OCI-LY3 (cell line): ENCODE results near the gene CLEC2A.
"Not testable (repeated sequence)": the region's sequence is repeated elsewhere in the genome, so short reads cannot be mapped to it uniquely, and the experiment has no call there.

Source experiments
- H2AFZ ChIP-seq: fragments of 200-600, 300-600 bp; shearing (Covaris generic); 2 replicates; pipeline ENCODE4 v1.6.0; 2014; ENCODE audit warnings: antibody characterized with exemption, low read depth, low read length
- H3K27ac ChIP-seq: fragments of 200-600, 300-600 bp; sonication (generic); 2 replicates; pipeline ENCODE4 v1.5.1; 2014; ENCODE audit warnings: mild to moderate bottlenecking, low read length, moderate library complexity, mixed read lengths
- H3K27me3 ChIP-seq: fragments of 200-600, 300-600 bp; sonication (generic); 2 replicates; pipeline ENCODE4 v1.6.1; 2014; ENCODE audit warnings: low read depth, low read length, mixed read lengths
- H3K36me3 ChIP-seq: fragments of 200-600, 300-600 bp; sonication (generic); replicated peaks from 2 replicates; pipeline ENCODE3; 2014; ENCODE audit warnings: low read depth, low read length, mixed read lengths
- H3K4me1 ChIP-seq: fragments of 300-600, 200-600 bp; sonication (generic); 2 replicates; pipeline ENCODE4 v1.6.1; 2014; ENCODE audit warnings: low read length, mixed read lengths
- H3K4me2 ChIP-seq: fragments of 200-600, 300-600 bp; sonication (generic); 2 replicates; pipeline ENCODE4 v1.6.1; 2014; ENCODE audit warnings: low read length, mixed read lengths
- H3K4me3 ChIP-seq: fragments of 300-600, 200-600 bp; sonication (generic); 2 replicates; pipeline ENCODE4 v1.5.1; 2014; ENCODE audit warnings: antibody characterized with exemption, mild to moderate bottlenecking, low read length, moderate library complexity
- H3K79me2 ChIP-seq: fragments of 300-600, 200-600 bp; shearing (Covaris generic); 2 replicates; pipeline ENCODE4 v1.6.1; 2014; ENCODE audit warnings: mild to moderate bottlenecking, low read length, mixed read lengths
- H3K9ac ChIP-seq: fragments of 300-600, 200-600 bp; shearing (Covaris generic); 2 replicates; pipeline ENCODE4 v1.6.0; 2014; ENCODE audit warnings: mild to moderate bottlenecking, low read length, moderate library complexity
- H3K9me3 ChIP-seq: fragments of 200-600, 300-600 bp; shearing (Covaris generic); 2 replicates; pipeline ENCODE4 v1.6.1; 2014; ENCODE audit warnings: low read length, mixed read lengths; ENCODE audit not compliant: insufficient read depth
- H4K20me1 ChIP-seq: fragments of 200-600, 300-600 bp; sonication (generic); 2 replicates; pipeline ENCODE4 v1.6.1; 2016; ENCODE audit warnings: low read length, mixed read lengths; ENCODE audit not compliant: insufficient read depth
- CTCF ChIP-seq: fragments of 200-600, 300-600 bp; sonication (generic); IDR thresholded peaks from 2 replicates; pipeline ENCODE4 v1.5.1; 2014; ENCODE audit warnings: antibody characterized with exemption, low read length, low read depth
- EZH2phosphoT487 ChIP-seq: fragments of 200-600 bp; shearing (Covaris generic); IDR thresholded peaks from 2 replicates; pipeline ENCODE4 v1.6.1; 2018; ENCODE audit warnings: antibody characterized with exemption, mixed run types, low read depth

CLEC2A gene

DNA sequence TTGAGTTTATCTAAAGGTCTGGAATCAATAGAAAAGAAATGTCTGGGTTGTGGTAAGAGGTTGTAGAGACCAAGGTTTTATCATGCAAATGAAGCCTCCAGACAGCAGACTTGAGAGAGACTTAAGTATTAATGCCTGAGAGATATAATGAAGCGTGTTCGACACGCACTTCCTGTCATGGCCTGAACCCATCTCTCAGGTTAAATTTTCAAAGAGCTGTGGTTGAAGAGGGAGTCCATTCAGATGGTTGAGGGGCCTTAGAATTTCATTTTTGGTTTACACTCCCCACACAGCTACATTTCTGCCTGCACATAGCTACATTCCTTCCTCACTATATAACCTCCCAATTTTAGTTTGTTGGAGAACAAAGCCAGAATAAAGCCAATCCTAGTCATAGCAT lies 28.9 kb upstream of the CLEC2A start:
- H3K79me2 ChIP-seq: no peaks in the 10 kb centered on the region
- H4K20me1 ChIP-seq: no peaks in the 10 kb centered on the region
- no peak overlapping the region for H2AFZ ChIP-seq
- no peak overlapping the region for H3K4me3 ChIP-seq
- H3K27me3 ChIP-seq: no peaks in the 10 kb centered on the region
- H3K9me3 ChIP-seq: no peaks in the 10 kb centered on the region
- TF ChIP-seq CTCF (no peak), EZH2phosphoT487 (no peak)
- peaks cover 11% of the 10 kb centered on the region for H3K4me1 ChIP-seq
- H3K27ac ChIP-seq: no peak overlapping the region
- no peaks in the 10 kb centered on the region for H3K36me3 ChIP-seq
- peak overlapping the region; percentile 44 for H3K4me2 ChIP-seq
- no peak overlapping the region for H3K9ac ChIP-seq

DNA sequence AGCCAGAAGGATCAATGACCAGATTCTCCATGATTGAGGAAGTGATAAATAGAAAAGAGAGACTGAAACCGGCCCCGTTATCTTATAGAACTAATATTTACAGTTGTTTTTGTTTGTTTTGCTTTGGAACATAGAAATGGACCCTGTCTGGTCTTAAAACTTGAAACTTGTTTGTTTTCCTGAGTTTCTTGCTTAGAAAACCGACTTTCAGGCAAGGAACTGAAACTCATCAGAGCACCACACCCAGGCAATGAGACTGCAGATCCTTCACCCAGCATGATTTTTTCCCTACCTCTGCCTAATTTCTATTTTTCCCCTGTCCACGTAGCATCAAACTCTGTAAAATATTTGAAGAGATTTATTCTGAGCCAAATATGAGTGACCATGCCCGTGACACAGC lies 28.4 kb upstream of the CLEC2A start:
- no peaks in the 10 kb centered on the region for H3K36me3 ChIP-seq
- peak overlapping the region; percentile 8; the same call in 1 of the 2 replicates for H2AFZ ChIP-seq
- no peaks in the 10 kb centered on the region for H3K9me3 ChIP-seq
- H3K4me2 ChIP-seq: peak overlapping the region; percentile 44
- H3K9ac ChIP-seq: no peak overlapping the region
- no peak overlapping the region for H3K27ac ChIP-seq
- H3K4me3 ChIP-seq: peak overlapping the region; percentile 21; the same call in 1 of the 2 replicates
- no peaks in the 10 kb centered on the region for H4K20me1 ChIP-seq
- no peaks in the 10 kb centered on the region for H3K27me3 ChIP-seq
- TF ChIP-seq CTCF: no peak
- no peak for TF ChIP-seq EZH2phosphoT487
- H3K4me1 ChIP-seq: peaks cover 11% of the 10 kb centered on the region
- H3K79me2 ChIP-seq: no peaks in the 10 kb centered on the region

GRCh38 chr12:9957834-9958233 lies 25.7 kb upstream of the CLEC2A start:
- Histone ChIP-seq H3K9ac (no peak overlapping the region), H3K9me3 (no peaks in the 10 kb centered on the region), H3K27me3 (no peaks in the 10 kb centered on the region), H3K4me1 (peaks cover 11% of the 10 kb centered on the region), H3K4me2 (no peak overlapping the region), H3K36me3 (no peaks in the 10 kb centered on the region), H3K27ac (no peak overlapping the region), H4K20me1 (no peaks in the 10 kb centered on the region), H2AFZ (no peak overlapping the region), H3K4me3 (no peak overlapping the region), H3K79me2 (no peaks in the 10 kb centered on the region)
- no peak for TF ChIP-seq EZH2phosphoT487
- no peak for TF ChIP-seq CTCF

DNA sequence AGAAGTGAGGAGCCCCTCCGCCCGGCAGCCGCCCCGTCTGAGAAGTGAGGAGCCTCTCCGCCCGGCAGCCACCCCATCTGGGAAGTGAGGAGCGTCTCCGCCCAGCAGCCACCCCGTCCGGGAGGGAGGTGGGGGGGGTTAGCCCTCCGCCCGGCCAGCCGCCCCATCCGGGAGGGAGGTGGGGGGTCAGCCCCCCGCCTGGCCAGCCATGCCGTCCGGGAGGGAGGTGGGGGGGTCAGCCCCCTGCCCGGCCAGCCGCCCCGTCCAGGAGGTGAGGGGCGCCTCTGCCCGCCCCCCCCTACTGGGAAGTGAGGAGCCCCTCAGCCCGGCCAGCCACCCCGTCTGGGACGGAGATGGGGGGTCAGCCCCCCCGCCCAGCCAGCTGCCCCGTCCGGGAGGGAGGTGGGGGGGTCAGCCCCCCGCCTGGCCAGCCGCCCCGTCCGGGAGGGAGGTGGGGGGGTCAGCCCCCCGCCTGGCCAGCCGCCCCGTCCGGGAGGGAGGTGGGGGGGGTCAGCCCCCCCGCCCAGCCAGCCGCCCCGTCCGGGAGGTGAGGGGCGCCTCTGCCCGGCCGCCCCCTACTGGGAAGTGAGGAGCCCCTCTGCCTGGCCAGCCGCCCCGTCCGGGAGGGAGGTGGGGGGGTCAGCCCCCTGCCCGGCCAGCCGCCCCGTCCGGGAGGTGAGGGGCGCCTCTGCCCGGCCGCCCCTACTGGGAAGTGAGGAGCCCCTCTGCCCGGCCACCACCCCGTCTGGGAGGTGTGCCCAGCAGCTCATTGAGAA lies 21.0 kb upstream of the CLEC2A start:
- peaks cover 27% of the 10 kb centered on the region for H3K4me1 ChIP-seq
- H3K27me3 ChIP-seq, H3K4me3 ChIP-seq, H3K27ac ChIP-seq, H4K20me1 ChIP-seq, H3K36me3 ChIP-seq, H2AFZ ChIP-seq, H3K9me3 ChIP-seq, H3K79me2 ChIP-seq, H3K9ac ChIP-seq, H3K4me2 ChIP-seq: not testable (repeated sequence)
